Stimulated activated CD8-positive, alpha-beta memory T cell treated with anti-CD3 and anti-CD28 coated beads, Interleukin-15, amount 100 ng/mL, for 1 hour (primary cell): Measurements from ENCODE around the gene CMIP.

Experiments
- DNase-seq: peaks from one replicate; pipeline ENCODE4 v3.0.0-alpha.2; 2020; ENCODE audit warnings: low read depth

Gene CMIP

DNA sequence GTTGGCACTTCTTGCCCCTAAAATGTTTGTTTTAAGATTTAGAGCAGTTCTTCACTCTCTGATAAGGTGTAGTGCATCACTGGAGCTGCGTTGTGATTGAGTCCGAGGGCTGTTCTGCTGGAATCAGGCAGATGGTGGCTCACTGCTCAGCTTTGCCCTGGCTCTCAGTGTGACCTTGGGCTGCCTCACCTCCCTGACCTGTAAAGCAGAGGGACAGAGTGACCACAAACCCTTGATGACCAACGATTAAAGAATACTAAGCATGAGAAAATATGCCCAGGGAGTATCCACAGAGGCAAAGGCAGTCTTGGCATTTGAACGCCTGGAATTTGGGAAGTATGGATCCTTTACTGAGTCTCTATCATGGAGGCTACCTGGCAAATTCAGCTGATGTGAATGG, 18.1 kb downstream of the CMIP start:
- no peak for DNase-seq

DNA sequence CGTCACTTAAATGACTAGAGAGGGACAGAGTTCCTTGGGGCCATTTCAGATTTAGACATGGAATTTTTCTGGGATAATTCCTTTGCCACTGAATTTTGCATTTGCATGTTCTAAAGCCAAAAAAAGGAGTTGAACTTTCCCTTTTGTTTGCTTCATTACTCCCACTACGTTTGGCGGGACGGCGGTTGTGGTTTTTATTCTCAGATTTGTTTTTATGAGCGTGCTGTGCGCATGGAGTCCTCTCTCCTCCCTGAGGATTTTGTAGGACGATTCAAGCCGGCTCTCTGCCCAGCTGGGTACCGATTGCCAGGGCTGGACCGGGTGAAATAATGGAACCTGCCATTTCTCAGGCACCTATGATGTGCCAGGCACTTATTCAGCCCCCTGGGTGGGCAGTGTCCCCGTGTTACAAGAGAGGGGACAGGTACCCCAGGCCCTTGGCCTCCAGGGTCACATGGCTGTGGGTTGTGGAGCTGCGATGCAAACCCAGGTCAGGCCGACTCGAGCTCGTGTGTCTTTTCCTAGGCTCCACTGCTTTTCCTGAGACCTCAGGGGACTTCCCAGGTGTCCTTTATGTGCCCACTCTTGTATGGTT, 18.8 kb downstream of the CMIP start:
- no peak for DNase-seq

DNA sequence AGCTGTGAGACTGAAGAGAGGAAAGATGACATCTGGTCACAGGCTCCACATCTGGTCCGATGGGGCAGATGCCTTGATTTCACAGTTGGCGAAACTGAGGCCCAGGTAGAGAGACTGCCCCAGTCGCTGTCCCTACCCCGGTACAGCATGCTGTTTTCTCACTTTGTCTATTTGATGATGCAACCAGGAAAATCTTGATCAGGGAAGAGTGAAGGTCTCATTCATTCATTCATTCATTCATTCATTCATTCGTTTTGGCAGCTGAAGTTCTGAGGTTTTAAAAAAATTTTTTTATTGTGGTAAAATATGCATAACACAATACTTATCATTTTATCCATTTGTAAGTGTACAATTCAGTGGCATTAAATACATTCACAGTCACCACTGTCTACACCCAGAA, 19.7 kb downstream of the CMIP start:
- no peak for DNase-seq

GRCh38 chr16:81465375-81465943, 20.9 kb downstream of the CMIP start:
- no peak for DNase-seq

DNA sequence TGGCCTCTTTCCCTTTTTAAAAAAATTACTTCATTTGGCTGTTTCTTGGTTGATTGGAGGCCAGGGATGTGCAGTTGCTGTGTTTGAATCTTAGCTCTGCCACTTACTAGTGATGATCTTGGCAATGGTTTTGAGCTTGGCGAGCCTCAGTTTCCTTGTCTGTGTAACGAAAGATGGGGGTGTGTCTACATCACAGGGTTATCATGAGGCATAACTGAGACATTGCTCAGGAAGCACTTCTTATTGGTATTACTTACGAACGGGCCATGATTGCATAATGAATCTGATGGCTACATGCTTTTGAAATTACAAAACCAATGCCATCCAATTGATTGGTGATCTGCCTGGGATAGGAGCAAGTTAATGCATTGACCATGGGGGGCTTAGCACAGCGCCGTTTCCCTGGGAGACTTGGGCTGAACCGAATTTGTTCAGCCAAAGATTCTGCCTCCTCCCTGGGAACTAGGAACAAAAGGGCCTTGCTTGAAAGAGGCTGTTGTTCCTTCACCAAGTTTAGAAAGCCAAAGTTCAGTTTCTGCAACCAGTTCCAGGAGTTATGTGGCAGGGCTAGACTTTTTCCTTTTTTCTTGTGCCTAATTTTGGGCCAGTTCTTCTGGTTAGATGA, 21.9 kb downstream of the CMIP start:
- DNase-seq = no peak

- DNase-seq = no peak
Measured at GRCh38 chr16:81467072-81467471, 22.5 kb downstream of the CMIP start.

- no peak for DNase-seq
Measured at GRCh38 chr16:81467815-81468214, 23.2 kb downstream of the CMIP start.

DNA sequence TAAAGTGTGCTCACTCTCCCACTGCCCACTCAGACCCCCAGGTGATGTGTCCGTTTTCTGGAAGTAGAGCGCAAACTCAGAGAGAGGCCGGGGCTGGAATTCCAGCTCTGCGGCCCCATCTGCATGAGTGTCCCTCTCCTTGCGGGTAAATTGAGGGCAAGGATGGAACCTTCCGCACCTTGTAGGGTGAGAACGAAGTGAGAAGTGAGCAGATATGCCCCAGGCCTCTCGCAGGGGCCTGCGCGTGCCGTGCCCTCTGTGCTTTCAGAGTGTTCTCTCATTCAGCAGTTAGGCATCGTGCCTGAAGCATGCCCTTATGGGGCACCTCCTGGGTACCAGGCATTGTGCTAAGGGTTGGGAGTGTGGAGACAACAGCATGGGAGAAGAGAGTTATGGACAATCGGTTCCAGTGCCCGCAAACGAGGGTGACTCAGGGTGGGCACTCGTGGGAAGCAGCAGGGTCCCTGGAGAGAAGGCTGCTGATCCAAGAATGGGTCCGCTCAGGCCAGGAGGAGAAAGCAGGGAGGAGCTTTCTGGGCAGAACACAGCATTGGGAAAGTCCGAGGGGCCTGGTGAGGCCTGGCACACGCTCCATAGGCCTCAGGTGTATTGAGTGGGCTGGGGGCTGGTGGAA, 23.8 kb downstream of the CMIP start:
- no peak for DNase-seq

DNA sequence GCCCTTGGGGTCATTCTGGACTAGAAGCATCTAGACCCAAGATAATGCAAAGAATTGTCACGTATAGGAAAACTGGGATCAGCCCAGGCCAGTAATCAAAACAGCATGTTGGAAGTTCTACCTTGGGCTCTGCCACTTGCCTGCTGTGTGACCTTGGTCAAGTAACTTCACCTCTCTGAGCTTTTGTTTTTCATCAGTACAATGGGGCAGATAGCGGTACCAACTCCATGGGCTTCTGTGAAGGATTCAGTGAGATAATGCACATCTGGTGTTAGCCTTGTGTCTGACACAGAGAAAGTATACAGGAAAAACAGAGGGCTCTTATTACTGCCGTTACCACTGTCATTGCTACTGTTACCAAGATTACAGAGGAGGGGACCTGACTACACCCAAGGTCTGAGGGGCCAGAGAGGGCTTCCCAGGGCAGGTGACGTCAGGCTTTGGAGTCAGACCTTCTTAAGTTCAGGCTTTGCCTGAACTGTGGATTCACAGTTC, 24.6 kb downstream of the CMIP start:
- DNase-seq = no peak

- no peak for DNase-seq
Measured at GRCh38 chr16:81469710-81470535, 25.3 kb downstream of the CMIP start.

GRCh38 chr16:81470796-81471636, 26.4 kb downstream of the CMIP start:
- DNase-seq = no peak

DNA sequence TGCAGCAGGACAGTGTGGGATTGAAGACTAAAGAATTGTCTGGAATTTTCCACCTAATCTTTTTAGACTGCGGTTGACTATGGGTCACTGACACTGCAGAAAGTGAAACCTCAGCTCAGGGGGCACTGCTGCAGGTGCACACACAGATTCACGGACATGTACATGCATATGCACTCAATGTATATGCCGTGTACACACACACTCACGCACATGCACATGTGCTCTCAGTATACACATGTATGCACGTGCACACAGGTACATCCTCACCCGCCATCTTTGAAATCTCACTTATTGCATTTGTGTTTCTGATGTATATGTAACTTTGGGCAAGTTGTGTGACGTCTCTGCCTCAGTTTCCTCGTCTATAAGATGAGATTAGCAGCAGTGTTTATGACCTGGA, 27.3 kb downstream of the CMIP start:
- DNase-seq = no peak

- no peak for DNase-seq
Measured at GRCh38 chr16:81472391-81472790, 27.8 kb downstream of the CMIP start.

- no peak for DNase-seq
Measured at GRCh38 chr16:81473066-81473488, 28.5 kb downstream of the CMIP start.

DNA sequence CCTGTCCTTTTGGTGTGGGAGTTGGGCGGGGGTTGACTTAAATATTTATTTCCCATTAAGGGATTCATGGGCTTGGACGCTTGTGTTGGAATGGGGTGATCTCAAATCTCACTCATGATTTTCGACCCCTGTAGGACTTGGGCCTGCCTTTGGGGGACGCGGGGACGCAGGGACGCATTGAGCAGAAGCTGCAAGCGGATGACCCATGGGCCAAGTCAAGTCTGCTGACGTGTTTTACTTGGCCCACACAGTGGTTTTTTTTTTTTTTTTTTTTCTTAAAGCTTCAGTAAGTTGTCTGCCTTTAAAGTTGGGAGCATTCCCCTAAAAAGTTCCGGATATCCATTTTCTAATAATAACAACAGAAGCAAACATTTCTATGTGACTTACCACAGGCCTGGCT, 28.9 kb downstream of the CMIP start:
- no peak for DNase-seq

DNA sequence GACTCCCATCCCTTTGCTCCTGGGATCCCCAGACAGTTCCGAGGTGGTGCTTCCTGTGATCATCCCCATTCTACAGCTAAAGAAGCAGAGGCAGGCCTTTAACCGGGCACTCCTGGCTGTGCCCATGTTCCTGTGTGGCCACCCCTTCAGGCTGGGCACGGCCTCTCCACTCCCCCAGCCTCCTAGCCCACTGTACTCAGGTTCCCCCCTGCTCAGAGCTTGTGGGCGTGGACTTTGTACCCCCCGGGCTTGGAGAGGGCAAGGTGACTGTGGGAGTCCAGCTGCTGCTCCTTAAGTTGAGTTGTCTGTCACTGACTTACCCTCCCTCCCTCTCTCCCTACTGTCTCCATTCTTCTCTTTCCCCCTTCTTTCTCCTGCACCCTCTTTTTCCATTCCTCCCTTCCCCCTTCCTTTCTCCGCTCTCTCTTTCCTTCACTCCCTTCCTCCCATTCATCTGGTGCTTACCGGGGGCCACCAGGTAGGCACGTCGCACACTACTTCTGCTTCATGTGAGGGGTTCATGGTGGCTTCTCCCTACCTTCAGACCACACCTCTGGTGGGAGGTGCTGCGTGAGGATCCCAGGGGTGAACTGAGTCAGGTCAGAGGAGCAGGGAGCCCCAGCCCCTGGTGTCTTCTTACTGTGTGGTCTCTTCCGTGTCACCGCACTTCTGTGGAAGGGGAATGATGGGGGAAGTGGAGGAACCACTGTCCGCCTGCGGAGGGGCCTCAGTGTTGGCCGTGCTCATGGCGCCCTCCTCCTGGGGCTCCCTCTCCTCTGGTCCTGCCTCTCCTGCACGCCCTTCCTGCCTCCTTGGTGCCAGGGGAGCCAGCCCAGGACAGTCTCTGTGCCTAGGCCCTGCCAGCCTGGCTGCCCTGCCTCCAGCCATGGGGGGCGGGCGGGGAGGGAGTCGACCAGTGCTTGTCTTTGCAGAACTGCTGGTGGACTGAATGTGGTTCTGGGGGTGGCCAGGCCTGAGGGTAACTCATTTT, 29.7 kb downstream of the CMIP start:
- no peak for DNase-seq

DNA sequence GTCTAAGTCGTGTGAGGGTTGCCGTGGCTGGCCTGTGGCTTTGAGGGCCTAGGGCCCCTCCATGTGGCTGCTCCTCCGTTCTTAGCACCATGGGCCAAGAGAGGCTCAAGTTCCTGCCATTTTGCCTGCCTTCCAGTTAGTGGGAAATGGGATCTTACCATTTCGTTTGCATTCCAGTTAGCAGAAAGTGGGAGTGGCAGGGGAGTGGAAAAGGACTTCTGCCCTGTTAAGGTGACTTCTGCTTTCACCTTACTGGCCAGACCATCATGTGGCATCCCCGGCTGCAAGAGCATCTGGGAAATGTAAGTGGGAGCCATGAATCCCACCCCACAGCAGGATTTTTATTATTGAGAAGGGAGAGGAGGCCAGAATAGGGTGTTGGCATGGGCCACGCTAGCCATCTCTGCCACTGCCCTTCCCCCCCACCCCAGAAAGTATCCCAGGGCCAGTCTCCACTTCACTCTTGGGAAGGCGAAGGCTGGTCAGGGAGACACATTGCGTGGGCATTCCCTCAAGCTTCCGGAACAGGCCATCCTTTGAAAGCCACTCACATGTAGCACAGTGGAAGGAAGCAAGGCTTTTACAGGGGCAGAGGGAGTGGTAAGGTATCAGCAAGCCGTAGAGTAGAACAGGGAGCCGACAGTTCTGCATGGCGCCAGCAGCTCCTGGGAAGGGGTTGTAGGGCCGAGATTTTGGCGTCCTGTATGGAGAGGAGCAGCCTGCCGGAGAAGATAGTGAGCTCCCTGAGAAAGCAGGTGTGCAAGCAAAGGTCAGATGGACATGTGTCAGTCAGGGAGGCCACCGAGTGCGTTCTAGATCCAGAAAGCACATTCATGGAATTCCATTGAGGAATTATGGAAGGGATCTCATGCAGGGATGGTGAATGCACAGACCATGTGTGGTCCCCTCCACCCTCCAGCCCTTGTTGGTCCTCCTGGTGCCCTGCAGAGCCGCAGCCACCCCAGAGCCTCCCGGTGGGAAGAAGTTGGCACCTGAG, 33.4 kb downstream of the CMIP start:
- no peak for DNase-seq

DNA sequence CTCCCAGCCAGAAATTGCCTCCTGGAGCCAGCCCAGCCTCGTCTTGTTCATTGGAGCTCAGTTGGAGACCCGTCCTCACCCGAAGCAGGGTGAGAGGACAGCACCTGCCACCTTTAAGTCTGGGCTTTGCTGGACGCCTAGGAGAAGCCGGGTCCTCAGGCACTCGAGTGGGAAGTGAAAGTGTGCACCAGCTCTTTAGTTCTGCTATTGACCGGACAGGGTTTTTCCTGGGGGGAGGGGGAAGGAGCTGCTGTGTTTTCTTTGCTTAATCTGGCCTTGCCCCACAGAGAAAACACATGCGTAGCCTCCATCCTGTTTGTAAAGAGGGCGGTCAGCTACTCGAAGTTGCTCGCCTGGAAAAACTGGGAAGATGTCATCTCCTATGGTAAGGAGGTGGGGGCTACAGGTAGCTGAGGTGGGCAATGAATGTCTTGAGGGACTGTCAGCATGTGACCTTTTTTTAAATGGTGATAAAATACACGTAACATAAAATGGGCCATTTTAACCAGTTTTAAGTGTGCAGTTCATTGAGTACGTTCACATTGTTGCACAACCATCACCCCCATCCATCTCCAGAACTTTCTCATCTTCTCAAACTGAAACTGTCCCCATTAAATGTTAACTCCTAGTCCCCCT, 34.4 kb downstream of the CMIP start:
- no peak for DNase-seq
